ENCODE results near the gene C11orf16. TPM values are rescaled to one million over a fixed set of nuclear protein-coding genes. Genes with fewer than 3 reads are reported as not detected.
"Not testable (repeated sequence)": the region's sequence is repeated elsewhere in the genome, so short reads cannot be mapped to it uniquely, and the experiment has no call there.

The C11orf16 gene
- total RNA-seq, 4 donors from 2014 or later: not detected

GRCh38 chr11:8942518-8943066 lies 9.8 kb upstream of the C11orf16 start, which contains the start of gene ASCL3:
TSS of gene ASCL3 (minus strand) at chr11:8943016. CDS start at chr11:8938161, 4,855 bp downstream.
- Histone ChIP-seq H3K4me3 (no peak within 1 kb of the TSS), H3K27ac (no peak within 1 kb of the TSS), H3K36me3 (peaks cover 0 to 12% (median 0%) of the 10 kb centered on the region in 3 donors), H3K9me3 (no peaks in the 10 kb centered on the region), H3K27me3 (no peaks in the 10 kb centered on the region), H3K4me1 (no peaks in the 10 kb centered on the region)
- DNase-seq (ENCODE audit: low spot score in 2 of 2): no peak
- no peak for TF ChIP-seq EP300 (IDR thresholded peaks at IDR 0.05)
- no peak for TF ChIP-seq POLR2A (IDR thresholded peaks at IDR 0.05)
- TF ChIP-seq CTCF (IDR thresholded peaks at IDR 0.05): no peak
- 71 to 81% methylated on average over 5 of the region's 5 CpGs for WGBS, 2 donors

DNA sequence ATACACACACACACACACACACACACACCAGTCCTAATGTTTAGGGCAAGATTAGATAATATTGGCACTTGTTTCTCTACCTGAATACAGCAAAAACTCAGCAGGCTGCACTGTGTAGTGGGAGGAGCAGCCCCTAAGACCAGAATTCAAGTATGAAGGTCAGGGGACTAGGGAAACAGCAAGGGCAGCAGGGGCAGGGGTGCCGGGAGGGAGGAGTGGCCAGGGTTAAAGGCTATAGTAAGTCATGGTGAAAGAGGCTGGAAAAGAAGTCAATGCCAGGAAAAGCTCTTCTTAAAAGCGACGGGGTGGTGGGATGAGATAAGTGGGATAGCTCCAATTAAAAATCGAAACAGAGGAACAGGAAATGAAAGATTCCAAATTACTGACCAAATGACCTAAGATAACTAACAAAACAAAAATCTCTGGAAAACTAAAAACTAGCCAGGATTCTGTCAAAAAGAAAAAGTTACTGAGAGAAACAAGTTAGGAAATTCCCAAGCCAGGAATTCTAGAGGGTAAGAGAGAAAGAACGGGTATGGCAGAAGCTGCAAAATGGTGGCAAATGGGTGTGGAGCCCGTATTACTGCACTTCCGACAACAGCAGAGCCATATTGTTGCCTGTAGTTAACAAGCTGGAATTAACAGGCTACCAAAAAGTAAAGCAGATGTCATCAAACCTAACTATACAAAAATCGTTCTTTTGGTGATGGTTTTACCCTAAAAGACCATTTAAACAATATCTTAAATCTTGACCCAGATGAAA lies 8.8 kb upstream of the C11orf16 start:
- TF ChIP-seq CTCF (IDR thresholded peaks at IDR 0.05): no peak
- no peak for TF ChIP-seq EP300 (IDR thresholded peaks at IDR 0.05)
- no peak for TF ChIP-seq POLR2A (IDR thresholded peaks at IDR 0.05)
- no peaks in the 10 kb centered on the region for H3K27me3 ChIP-seq
- no peak overlapping the region for H3K4me3 ChIP-seq
- no peak overlapping the region for H3K27ac ChIP-seq
- H3K9me3 ChIP-seq: no peaks in the 10 kb centered on the region
- 40 to 54% methylated on average over 8 of the region's 8 CpGs for WGBS, 2 donors
- H3K4me1 ChIP-seq: no peaks in the 10 kb centered on the region
- H3K36me3 ChIP-seq: peaks cover 0 to 1% (median 0%) of the 10 kb centered on the region in 3 donors
- no peak for DNase-seq (ENCODE audit: low spot score in 2 of 2)

DNA sequence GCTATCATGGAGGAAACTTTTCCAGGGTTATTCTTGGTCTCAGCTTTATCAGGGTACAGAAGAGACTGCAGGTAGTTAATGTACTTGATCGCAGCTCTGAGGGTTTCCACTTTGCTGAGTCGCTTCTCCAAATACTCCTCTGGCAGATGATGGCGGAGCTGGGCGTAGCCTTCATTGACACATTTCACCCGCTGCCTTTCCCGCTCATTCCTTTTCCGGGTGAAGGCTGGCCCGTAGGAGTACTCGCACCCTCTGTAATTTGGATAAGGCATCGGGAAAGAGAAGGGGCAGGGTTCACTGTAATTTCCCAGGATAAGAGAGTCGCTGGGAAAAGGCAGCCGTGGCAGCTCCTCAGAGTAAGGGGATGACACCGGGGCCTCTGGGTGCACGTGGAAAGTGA lies 4.9 kb upstream of the C11orf16 start:
- no peak overlapping the region for H3K4me3 ChIP-seq
- no peaks in the 10 kb centered on the region for H3K36me3 ChIP-seq
- TF ChIP-seq EP300 (IDR thresholded peaks at IDR 0.05): no peak
- TF ChIP-seq POLR2A (IDR thresholded peaks at IDR 0.05): no peak
- no peak for TF ChIP-seq CTCF (IDR thresholded peaks at IDR 0.05)
- H3K27ac ChIP-seq: no peak overlapping the region
- no peaks in the 10 kb centered on the region for H3K4me1 ChIP-seq
- no peaks in the 10 kb centered on the region for H3K9me3 ChIP-seq
- no peaks in the 10 kb centered on the region for H3K27me3 ChIP-seq
- 87 to 94% methylated on average over 13 to 14 of the region's 14 CpGs for WGBS, 2 donors
- no peak for DNase-seq (ENCODE audit: low spot score in 2 of 2)

DNA sequence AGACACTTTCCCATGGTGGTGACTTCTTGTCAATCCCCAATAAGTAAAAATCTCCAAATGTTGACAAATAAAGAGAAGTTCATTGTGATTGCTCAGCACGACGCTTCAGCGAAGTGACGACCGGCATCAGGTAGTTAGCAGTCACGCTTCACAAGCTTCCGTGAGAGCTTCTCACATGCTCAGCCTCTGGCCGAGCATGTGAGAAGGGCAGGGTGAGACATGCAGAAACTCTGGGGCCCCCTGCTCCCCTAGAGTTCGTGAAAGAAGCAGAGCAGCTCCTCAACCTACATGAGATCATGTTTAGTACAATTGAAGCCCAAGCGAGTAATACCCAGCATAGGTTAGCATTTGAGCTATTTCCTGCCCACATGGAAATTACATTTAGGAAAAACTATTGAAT lies 4.4 kb upstream of the C11orf16 start:
- no peaks in the 10 kb centered on the region for H3K36me3 ChIP-seq
- no peak for DNase-seq (ENCODE audit: low spot score in 2 of 2)
- no peaks in the 10 kb centered on the region for H3K9me3 ChIP-seq
- no peaks in the 10 kb centered on the region for H3K27me3 ChIP-seq
- H3K4me3 ChIP-seq: no peak overlapping the region
- no peak for TF ChIP-seq CTCF (IDR thresholded peaks at IDR 0.05)
- no peak for TF ChIP-seq EP300 (IDR thresholded peaks at IDR 0.05)
- TF ChIP-seq POLR2A (IDR thresholded peaks at IDR 0.05): no peak
- WGBS, 2 donors: 89 to 91% methylated on average over 10 of the region's 10 CpGs
- H3K27ac ChIP-seq: no peak overlapping the region
- no peaks in the 10 kb centered on the region for H3K4me1 ChIP-seq

DNA sequence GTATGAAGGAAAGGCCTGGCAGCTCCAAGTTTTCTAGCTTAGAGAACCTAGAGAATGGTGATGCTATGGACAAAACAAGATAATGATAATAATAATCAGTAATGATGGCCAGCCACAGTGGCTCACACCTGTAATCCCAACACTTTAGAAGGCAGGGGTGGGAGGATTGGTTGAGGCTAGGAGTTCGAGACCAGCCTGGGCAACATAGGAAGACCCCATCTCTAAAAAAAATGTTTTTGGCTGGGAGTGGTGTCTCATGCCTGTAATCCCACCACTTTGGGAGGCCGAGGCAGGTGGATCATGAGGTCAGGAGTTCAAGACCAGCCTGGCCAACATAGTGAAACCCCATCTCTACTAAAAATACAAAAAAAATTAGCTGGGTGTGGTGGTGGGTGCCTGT lies 3.0 kb upstream of the C11orf16 start:
- not testable (repeated sequence) for H3K36me3 ChIP-seq; H3K4me1 ChIP-seq; H3K27ac ChIP-seq; H3K27me3 ChIP-seq; DNase-seq (ENCODE audit: low spot score in 2 of 2); H3K4me3 ChIP-seq; H3K9me3 ChIP-seq
- WGBS, 2 donors: 91 to 94% methylated on average over 2 of the region's 2 CpGs

Measured in tibial nerve (tissue), 4 donors.